GM10847 (cell line): ENCODE measurements around the gene UTP11.

Source experiments
- POLR2A ChIP-seq: IDR thresholded peaks from 2 replicates; pipeline ENCODE4 v1.6.1; 2011; ENCODE audit not compliant: insufficient read length; ENCODE audit errors: extremely low read depth

Gene UTP11

GRCh38 chr1:38037221-38037939 lies 24.8 kb downstream of the UTP11 start:
- TF ChIP-seq POLR2A = no peak

DNA sequence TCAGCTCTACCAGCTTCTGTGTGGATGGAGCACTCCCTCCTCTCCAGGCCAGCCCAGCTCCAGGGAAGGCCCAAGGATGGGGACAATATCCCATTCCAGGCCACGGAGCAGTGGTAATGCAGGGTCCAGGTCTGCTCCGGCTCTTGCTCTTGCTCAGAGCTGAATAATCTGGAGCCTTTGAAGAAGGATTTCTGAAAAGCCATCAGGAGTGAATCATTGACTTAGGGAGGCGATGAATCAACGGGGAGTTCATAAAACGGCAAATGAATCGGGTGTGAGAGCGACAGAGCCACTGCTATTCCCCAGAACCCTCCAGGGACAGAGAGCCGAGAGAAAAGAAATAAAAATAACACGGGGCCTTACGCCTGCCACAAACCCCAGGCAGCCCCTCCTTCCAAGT lies 26.3 kb downstream of the UTP11 start:
- no peak for TF ChIP-seq POLR2A

GRCh38 chr1:38039331-38040088 lies 27.0 kb downstream of the UTP11 start:
- TF ChIP-seq POLR2A = no peak

DNA sequence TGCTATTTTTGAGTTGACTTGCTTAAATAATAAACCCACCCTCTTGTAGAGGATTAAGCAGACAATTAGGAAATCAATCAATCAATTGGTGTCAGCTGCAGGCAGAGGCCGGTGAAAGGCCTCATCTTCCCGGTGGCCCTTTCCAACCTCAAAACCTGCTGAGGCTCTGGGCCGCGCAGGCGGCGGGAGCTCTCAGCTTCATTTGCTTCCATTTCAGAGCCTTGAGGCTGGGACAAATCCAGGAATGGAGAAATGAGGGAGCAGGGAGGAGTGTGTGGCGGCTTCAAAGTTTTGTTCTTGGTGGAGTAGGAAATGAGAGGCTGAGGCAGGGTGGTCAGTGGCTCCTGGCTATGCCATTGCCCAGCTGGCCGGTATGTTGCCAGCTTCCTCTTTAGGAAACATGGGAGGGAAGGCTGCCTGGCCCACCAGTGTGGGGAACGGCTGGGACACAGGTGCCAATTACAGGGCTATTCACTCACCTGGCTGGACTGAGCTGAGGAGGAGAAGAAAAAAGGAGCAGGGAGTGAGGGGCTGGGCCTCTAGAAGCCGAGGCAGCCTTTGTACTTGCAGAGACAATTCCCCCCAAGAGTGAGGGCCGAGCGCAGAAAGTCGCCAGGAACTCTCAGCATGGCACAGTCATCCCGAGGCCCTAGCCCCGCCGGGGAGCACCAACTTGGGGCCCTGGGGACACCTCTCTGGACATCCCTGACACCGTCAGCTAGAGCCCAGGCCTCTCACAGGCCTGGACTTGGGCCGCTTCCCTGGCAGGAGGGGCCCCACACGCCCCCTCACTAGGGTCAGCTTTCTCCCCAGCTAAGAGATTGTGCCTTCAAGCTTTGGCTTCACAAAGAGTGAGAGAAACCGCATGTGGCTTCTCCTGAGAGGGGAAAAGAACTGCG lies 29.7 kb downstream of the UTP11 start:
- no peak for TF ChIP-seq POLR2A

GRCh38 chr1:38043036-38043747 lies 30.7 kb downstream of the UTP11 start:
- no peak for TF ChIP-seq POLR2A

DNA sequence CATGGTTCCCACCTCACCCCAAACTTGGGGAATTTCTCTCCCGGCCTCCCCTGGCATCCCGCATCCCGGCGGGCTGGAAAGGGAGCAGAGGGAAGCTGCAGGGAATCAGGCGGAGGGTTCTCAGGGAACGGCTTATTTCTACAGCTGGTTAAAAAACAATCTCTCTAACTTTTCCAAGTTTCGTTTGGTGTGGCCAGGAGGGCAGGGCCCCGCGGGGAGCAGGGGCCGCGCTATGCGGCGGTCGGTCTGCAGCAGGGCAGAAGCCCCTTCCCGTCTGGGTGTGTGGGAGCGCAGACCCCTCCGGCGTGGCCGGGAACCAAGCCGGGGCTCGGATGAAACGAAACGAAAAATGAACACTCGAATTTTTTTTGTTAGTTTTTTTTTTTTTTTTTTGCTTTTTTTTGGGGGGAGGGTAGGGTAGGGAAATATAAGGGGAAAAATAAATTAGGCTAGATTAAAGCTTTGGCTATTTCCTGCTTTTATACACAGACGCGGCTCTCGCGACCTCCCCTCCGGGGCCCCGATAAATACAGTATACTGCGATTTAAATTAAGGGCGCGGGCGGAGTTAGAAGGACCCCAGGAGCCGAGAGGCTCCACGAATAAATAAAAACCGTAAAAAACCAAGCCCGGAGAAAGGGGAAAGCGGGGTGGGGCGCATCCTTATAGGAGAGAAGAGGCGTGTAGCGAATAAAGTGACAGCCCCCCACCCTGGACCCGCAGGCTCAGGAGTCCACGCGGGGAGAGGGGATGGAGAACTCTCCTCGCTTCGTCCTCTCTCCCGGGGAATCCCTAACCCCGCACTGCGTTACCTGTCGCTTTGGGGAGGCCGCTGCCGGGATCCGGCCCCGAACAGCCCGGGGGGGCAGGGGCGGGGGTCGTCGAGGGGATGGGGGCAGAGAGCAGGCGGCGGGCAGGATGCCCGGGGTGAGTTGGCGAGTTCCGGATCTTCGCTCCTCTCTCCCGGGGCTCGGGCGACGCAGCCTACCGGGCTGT lies 32.0 kb downstream of the UTP11 start:
- TF ChIP-seq POLR2A = no peak

DNA sequence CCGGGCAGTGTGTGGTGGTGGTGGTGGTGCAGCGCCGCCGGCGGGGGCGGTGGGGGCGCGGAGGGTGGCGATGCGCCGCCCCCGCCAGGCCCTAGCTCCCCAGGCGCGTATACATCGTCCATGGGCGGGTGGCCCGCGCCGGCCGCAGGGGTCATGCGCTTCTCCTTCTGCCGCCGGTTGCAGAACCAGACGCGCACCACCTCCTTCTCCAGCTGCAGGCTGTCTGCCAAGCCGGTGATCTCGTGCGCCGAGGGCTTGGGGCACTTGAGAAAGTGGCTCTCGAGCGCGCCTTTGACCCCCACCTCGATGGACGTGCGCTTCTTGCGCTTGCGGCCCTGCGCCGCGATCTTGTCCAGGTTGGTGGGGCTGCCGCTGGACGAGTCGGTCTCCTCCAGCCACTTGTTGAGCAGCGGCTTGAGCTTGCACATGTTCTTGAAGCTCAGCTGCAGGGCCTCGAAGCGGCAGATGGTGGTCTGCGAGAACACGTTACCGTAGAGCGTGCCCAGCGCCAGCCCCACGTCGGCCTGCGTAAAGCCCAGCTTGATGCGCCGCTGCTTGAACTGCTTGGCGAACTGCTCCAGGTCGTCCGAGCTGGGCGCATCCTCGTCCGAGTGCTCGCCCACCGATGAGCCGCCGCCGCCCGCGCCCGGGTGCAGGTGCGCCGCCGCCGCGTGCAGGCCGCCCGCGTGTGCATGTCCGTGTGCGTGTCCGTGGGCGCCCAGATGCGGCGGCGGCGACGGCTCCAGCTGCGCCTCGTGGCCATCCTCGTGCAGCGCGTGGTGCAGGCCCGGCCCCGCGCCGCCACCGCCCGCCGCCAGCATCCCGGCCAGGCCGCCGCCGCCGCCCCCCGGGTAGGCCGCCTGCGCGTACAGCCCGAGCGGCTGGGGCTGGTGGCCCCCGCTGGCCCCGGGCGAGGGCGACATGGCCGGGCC lies 33.1 kb downstream of the UTP11 start:
- TF ChIP-seq POLR2A = no peak

- TF ChIP-seq POLR2A = peak; percentile 49
Observed at GRCh38 chr1:38046333-38046883, 33.9 kb downstream of the UTP11 start, which contains the start of gene POU3F1. Gene POU3F1 (minus strand): TSS chr1:38046793. CDS start chr1:38046743, 50 bp downstream.

- no peak for TF ChIP-seq POLR2A
Observed at GRCh38 chr1:38046884-38047602, 34.5 kb downstream of the UTP11 start.

DNA sequence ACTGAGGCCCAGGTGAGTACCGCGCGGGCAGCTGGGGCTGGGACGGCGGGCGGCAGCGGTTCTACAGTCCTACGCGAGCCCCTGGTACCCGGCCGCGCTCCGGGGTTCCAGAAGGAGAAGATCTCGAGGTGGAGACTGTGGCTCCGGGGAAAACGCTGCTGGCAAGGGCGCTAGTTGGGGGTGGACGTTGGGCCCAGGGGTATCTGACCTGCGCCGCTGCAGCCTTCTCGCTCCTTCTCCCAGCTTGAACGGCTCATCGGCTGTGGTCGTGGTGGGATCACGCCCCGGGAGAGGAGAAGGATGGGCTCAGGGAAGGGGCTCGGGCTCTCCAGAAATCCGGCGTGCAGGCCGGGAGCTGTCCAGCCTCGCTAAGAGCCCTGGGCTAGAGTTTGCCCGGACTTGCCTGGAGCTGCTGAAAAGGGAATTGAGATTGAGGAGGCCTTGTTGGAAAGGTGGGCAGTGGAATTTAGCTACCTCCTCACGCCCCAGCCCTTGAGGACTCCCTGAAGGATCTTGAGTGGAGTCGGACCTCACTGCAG lies 35.1 kb downstream of the UTP11 start:
- no peak for TF ChIP-seq POLR2A

DNA sequence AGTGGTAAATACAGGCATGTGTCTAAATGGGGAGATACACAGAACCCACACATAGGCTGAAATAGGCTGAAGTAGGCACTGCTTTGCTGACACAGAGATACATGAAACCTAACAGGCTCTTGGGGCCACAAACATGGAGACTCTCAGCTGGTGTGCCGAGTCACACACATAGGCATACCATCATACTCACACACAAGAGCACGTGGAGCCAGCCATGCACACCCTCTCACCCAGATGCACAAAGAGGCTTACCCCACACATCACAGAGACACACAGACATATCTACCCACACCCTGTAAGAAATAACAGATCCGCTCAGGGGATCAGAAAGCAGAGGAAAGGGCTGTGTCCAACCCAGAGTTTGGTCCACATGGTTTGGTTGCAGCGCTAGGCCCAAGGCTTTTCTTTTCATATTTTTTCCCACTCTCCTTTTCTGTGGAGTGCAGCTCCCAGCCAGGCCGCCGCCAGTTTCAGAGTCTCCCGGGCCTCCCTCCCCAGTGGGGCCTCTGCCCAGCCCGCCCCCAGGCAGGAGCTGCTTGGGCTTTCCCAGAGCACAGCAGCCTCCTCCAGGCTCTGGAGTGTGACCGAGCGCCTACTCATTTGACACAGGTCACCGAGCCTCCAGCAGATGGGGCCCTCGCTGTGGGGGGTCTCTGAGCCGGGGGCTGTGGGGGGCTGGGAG lies 38.0 kb downstream of the UTP11 start:
- TF ChIP-seq POLR2A = no peak
